GM23248 (cell line): ENCODE data around the gene SYK.

ENCODE experiments used
- EZH2 ChIP-seq: fragments of 200-600 bp; sonication (generic); IDR thresholded peaks from 2 replicates; pipeline ENCODE4 v1.6.1; 2018; ENCODE audit warnings: antibody characterized with exemption, mild to moderate bottlenecking; ENCODE audit not compliant: insufficient read depth, poor library complexity, severe bottlenecking
- EZH2phosphoT487 ChIP-seq: fragments of 200-600 bp; sonication (generic); IDR thresholded peaks from 2 replicates; pipeline ENCODE4 v1.6.1; 2018; ENCODE audit warnings: antibody characterized with exemption, moderate library complexity, mild to moderate bottlenecking, low read depth; ENCODE audit not compliant: insufficient read depth

DNA sequence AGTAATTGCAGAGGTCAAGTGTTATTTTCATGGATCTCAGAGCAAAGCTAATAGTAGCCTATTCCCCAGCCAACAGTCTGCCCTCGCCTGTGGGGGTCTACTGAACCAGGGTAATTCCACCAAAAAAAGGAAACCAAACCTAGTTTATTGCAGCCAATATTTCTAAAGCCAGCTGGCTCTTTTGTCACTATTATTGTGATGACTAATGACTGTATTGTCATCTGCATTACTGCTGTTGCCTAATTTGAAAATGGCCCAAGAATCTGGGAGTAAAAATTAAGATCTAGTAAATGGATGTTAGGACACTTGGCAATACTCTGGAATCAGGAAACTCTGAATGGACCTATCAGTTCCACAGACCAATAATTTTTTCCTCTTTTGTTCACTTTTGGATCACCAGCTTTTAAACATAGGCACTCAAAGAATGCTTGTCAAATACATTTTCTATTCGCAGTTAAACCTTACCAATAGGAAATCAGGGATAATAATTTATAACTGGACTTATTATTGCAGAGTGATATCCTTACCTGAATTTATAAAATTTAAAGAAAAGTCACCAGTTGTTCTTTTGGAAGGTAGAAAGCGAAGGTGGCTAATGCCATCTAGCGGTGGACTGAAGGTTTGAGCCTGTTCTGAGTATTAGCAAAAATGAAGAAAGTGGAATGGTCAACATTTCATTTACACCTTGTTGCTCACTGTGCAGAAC lies 69.2 kb downstream of the SYK start:
- TF ChIP-seq EZH2 (no peak), EZH2phosphoT487 (no peak)
